Suprapubic skin (tissue), 4 donors: ENCODE data around the gene FCGR3A.
"Not testable (repeated sequence)": the region's sequence is repeated elsewhere in the genome, so short reads cannot be mapped to it uniquely, and the experiment has no call there.

ENCODE experiments used
- CTCF ChIP-seq, 2 donors: fragments of 200-600 bp in 1 of 2; fragments of 450-650 bp in 1 of 2; sonication (generic) in 1 of 2; IDR thresholded peaks; one replicate each; pipeline ENCODE4 v1.5.1; 2016 to 2019; ENCODE audit warnings: antibody characterized with exemption in 2 of 2, mild to moderate bottlenecking in 1 of 2, moderate library complexity in 1 of 2
- EP300 ChIP-seq: sonication (generic); formaldehyde crosslinking; IDR thresholded peaks from one replicate; pipeline ENCODE4 v1.6.1; 2017; ENCODE audit warnings: antibody characterized with exemption
- POLR2AphosphoS5 ChIP-seq, 3 donors: sonication (generic); formaldehyde crosslinking; IDR thresholded peaks; one replicate each; pipeline ENCODE4 v1.6.1; 2017; ENCODE audit warnings: antibody characterized with exemption in 3 of 3

- not testable (repeated sequence) for TF ChIP-seq CTCF (IDR thresholded peaks at IDR 0.05); POLR2AphosphoS5 (IDR thresholded peaks at IDR 0.05); EP300
Measured at GRCh38 chr1:161571703-161572102, 22.1 kb upstream of the FCGR3A start.
